ENCODE data around the gene ADCY3.

ADCY3 gene

GRCh38 chr2:24872344-24873115 is 47.5 kb downstream of the ADCY3 start:
- no peak for DNase-seq

- no peak for DNase-seq
These were observed 48.1 kb downstream of the ADCY3 start for GRCh38 chr2:24871852-24872333.

GRCh38 chr2:24870891-24871705 is 48.9 kb downstream of the ADCY3 start:
- no peak for DNase-seq

- DNase-seq, result no peak
These were observed 49.6 kb downstream of the ADCY3 start for GRCh38 chr2:24870440-24870839.

GRCh38 chr2:24866946-24867345 is 53.1 kb downstream of the ADCY3 start:
- no peak for DNase-seq

GRCh38 chr2:24863641-24864040 is 56.4 kb downstream of the ADCY3 start:
- DNase-seq, result no peak

GRCh38 chr2:24861500-24861899 is 58.5 kb downstream of the ADCY3 start:
- no peak for DNase-seq

GRCh38 chr2:24860631-24861030 is 59.4 kb downstream of the ADCY3 start:
- no peak for DNase-seq

GRCh38 chr2:24859968-24860600 is 60.0 kb downstream of the ADCY3 start:
- no peak for DNase-seq

- DNase-seq, result no peak
These were observed 61.0 kb downstream of the ADCY3 start for GRCh38 chr2:24858996-24859395.

GRCh38 chr2:24857746-24858145 is 62.3 kb downstream of the ADCY3 start:
- no peak for DNase-seq

- no peak for DNase-seq
These were observed 63.2 kb downstream of the ADCY3 start for GRCh38 chr2:24856791-24857211.

- no peak for DNase-seq
These were observed 64.3 kb downstream of the ADCY3 start for GRCh38 chr2:24855726-24856125.

- no peak for DNase-seq
These were observed 64.9 kb downstream of the ADCY3 start for GRCh38 chr2:24855022-24855622.

GRCh38 chr2:24853996-24854395 is 66.0 kb downstream of the ADCY3 start:
- no peak for DNase-seq

- no peak for DNase-seq
These were observed 67.0 kb downstream of the ADCY3 start for GRCh38 chr2:24853046-24853445.

- no peak for DNase-seq
These were observed 67.5 kb downstream of the ADCY3 start for GRCh38 chr2:24852431-24853020.

- no peak for DNase-seq
These were observed 68.0 kb downstream of the ADCY3 start for GRCh38 chr2:24852026-24852425.

GRCh38 chr2:24850944-24851343 is 69.1 kb downstream of the ADCY3 start:
- no peak for DNase-seq

- DNase-seq, result no peak
These were observed 74.3 kb downstream of the ADCY3 start for GRCh38 chr2:24845691-24846090.

- DNase-seq, result no peak
These were observed 75.9 kb downstream of the ADCY3 start for GRCh38 chr2:24844023-24844685.

- no peak for DNase-seq
These were observed 76.6 kb downstream of the ADCY3 start for GRCh38 chr2:24843330-24843860.
